ENCODE measurements around the gene HNRNPA3. TPM values are rescaled to one million over a fixed set of nuclear protein-coding genes. Genes with fewer than 3 reads are reported as not detected.

The HNRNPA3 gene
- total and polyA plus RNA-seq, 2 of the 13 experiments (the other 11 are each of a cell fraction or from before 2014, with no cell fraction given), result 73.3 to 97.7 TPM

DNA sequence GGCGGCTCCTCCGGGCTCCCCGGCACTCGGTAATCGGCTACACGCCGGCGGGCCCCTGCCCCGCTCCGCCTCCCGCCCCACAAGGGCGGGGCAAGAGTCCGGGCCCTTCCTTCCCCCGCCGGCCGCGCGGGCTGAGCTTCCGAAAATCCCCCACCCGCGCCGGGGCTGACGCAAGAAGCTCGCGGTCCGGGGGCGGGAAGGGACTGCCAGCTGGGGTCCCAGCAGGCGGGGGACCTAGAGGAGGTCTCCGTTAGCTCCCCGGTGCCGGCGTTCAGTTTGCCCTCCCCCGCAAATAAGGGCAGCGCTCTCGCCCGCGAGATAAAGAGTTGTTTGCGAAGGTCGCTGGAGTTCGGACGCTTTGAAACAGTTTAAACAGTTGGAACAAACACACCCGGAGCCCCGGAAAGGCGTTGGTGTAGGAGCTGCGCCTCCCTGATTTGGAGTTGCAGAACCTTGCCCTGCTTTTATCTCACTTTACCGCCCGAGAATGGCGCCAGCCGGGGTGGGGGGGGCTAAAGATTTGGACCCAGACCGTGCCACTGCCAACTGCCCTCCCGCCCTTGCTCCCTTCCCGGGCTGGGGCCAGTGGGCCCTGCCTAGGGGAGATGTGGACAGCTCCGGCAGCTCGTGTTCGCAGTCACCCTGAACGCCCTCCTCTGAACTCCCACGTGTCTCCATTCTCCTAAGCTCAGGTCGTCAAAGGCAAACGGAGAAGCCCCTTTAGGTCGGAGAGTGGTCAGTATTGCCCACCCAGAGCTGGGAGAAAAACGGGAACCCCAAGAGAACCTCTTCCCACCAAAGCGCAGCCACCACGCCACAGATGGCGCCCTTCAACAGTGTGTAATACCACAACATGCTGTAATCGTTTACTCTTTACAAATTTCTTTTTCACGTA is 52.3 kb downstream of the HNRNPA3 start, which contains the start of gene NFE2L2 (continued):
- TF ChIP-seq RFXANK (CRISPR knock-in tag; IDR thresholded peaks at IDR 0.05) (peak; percentile 73), ZNF574 (CRISPR knock-in tag; IDR thresholded peaks at IDR 0.05) (peak; percentile 76), KDM1A (CRISPR knock-in tag; IDR thresholded peaks at IDR 0.05) (no peak), FLYWCH1 (CRISPR knock-in tag; IDR thresholded peaks at IDR 0.05) (peak; percentile 82), ZNF878 (CRISPR knock-in tag; IDR thresholded peaks at IDR 0.05) (peak; percentile 98), KLF12 (CRISPR knock-in tag; IDR thresholded peaks at IDR 0.05; ENCODE audit: borderline replicate concordance) (peak; percentile 70), THAP11 (CRISPR knock-in tag; IDR thresholded peaks at IDR 0.05) (peak; percentile 65), ZNF333 (CRISPR knock-in tag; IDR thresholded peaks at IDR 0.05; ENCODE audit: borderline replicate concordance) (no peak), ZBTB1 (CRISPR knock-in tag; IDR thresholded peaks at IDR 0.05; ENCODE audit: borderline replicate concordance) (no peak), PCBP2 (optimal IDR thresholded peaks at IDR 0.05; ENCODE audit: low read depth, low read length, poor library complexity, severe bottlenecking) (no peak), GLMP (CRISPR knock-in tag; IDR thresholded peaks at IDR 0.05; ENCODE audit: borderline replicate concordance) (no peak), ZNF800 (CRISPR knock-in tag; IDR thresholded peaks at IDR 0.05) (peak; percentile 84), ZNF441 (CRISPR knock-in tag; IDR thresholded peaks at IDR 0.05; ENCODE audit: borderline replicate concordance) (no peak; the same call in 1 of the 2 replicates), CC2D1A (CRISPR knock-in tag; IDR thresholded peaks at IDR 0.05) (no peak), ATAD3A (CRISPR knock-in tag; IDR thresholded peaks at IDR 0.05) (no peak), MXD4 (CRISPR knock-in tag; IDR thresholded peaks at IDR 0.05) (peak; percentile 71; the same call in 1 of the 2 replicates), ATM (IDR thresholded peaks at IDR 0.05; ENCODE audit: borderline replicate concordance) (no peak), POLR2G (IDR thresholded peaks at IDR 0.05; ENCODE audit: low read depth, low read length) (peak; percentile 93), NR1H2 (CRISPR knock-in tag; IDR thresholded peaks at IDR 0.05; ENCODE audit: borderline replicate concordance, low read depth) (no peak)
- TF ChIP-seq, protein P1, sequence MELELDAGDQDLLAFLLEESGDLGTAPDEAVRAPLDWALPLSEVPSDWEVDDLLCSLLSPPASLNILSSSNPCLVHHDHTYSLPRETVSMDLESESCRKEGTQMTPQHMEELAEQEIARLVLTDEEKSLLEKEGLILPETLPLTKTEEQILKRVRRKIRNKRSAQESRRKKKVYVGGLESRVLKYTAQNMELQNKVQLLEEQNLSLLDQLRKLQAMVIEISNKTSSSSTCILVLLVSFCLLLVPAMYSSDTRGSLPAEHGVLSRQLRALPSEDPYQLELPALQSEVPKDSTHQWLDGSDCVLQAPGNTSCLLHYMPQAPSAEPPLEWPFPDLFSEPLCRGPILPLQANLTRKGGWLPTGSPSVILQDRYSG (CRISPR knock-in tag; IDR thresholded peaks at IDR 0.05), result peak; percentile 31
- TF ChIP-seq, protein P2, sequence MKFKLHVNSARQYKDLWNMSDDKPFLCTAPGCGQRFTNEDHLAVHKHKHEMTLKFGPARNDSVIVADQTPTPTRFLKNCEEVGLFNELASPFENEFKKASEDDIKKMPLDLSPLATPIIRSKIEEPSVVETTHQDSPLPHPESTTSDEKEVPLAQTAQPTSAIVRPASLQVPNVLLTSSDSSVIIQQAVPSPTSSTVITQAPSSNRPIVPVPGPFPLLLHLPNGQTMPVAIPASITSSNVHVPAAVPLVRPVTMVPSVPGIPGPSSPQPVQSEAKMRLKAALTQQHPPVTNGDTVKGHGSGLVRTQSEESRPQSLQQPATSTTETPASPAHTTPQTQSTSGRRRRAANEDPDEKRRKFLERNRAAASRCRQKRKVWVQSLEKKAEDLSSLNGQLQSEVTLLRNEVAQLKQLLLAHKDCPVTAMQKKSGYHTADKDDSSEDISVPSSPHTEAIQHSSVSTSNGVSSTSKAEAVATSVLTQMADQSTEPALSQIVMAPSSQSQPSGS (CRISPR knock-in tag; IDR thresholded peaks at IDR 0.05), result peak; percentile 67

Measured in HepG2 (cell line).